Middle frontal gyrus (tissue), 1 donor: ENCODE data around the gene HOXB13.

ENCODE experiments used
- DNase-seq: peaks from one replicate; pipeline ENCODE4 v3.0.0-alpha.2; 2015; ENCODE audit warnings: low spot score; ENCODE audit errors: extremely low spot score

The HOXB13 gene

GRCh38 chr17:48711128-48711527 lies 17.4 kb downstream of the HOXB13 start:
- no peak for DNase-seq

- no peak for DNase-seq
These were observed 23.9 kb downstream of the HOXB13 start for GRCh38 chr17:48704361-48705248.

- DNase-seq = no peak
These were observed 26.6 kb downstream of the HOXB13 start for GRCh38 chr17:48701864-48702532.

- DNase-seq = no peak
These were observed 35.4 kb downstream of the HOXB13 start for GRCh38 chr17:48693178-48693577.

GRCh38 chr17:48692049-48692448 lies 36.5 kb downstream of the HOXB13 start:
- DNase-seq = no peak

- no peak for DNase-seq
These were observed 37.9 kb downstream of the HOXB13 start for GRCh38 chr17:48690655-48691054.

- DNase-seq = no peak
These were observed 46.9 kb downstream of the HOXB13 start for GRCh38 chr17:48681609-48682008.

GRCh38 chr17:48679385-48680096 lies 49.0 kb downstream of the HOXB13 start:
- no peak for DNase-seq

GRCh38 chr17:48678141-48678971 lies 50.2 kb downstream of the HOXB13 start:
- DNase-seq = no peak

GRCh38 chr17:48676963-48677558 lies 51.5 kb downstream of the HOXB13 start:
- DNase-seq = no peak
